OCI-LY3 (cell line): ENCODE data around the gene EDAR.

Source experiments
- H2AFZ ChIP-seq: fragments of 200-600, 300-600 bp; shearing (Covaris generic); 2 replicates; pipeline ENCODE4 v1.6.0; 2014; ENCODE audit warnings: antibody characterized with exemption, low read depth, low read length
- H3K27ac ChIP-seq: fragments of 200-600, 300-600 bp; sonication (generic); 2 replicates; pipeline ENCODE4 v1.5.1; 2014; ENCODE audit warnings: mild to moderate bottlenecking, low read length, moderate library complexity, mixed read lengths
- H3K27me3 ChIP-seq: fragments of 200-600, 300-600 bp; sonication (generic); 2 replicates; pipeline ENCODE4 v1.6.1; 2014; ENCODE audit warnings: low read depth, low read length, mixed read lengths
- H3K36me3 ChIP-seq: fragments of 200-600, 300-600 bp; sonication (generic); replicated peaks from 2 replicates; pipeline ENCODE3; 2014; ENCODE audit warnings: low read depth, low read length, mixed read lengths
- H3K4me1 ChIP-seq: fragments of 300-600, 200-600 bp; sonication (generic); 2 replicates; pipeline ENCODE4 v1.6.1; 2014; ENCODE audit warnings: low read length, mixed read lengths
- H3K4me2 ChIP-seq: fragments of 200-600, 300-600 bp; sonication (generic); 2 replicates; pipeline ENCODE4 v1.6.1; 2014; ENCODE audit warnings: low read length, mixed read lengths
- H3K4me3 ChIP-seq: fragments of 300-600, 200-600 bp; sonication (generic); 2 replicates; pipeline ENCODE4 v1.5.1; 2014; ENCODE audit warnings: antibody characterized with exemption, mild to moderate bottlenecking, low read length, moderate library complexity
- H3K79me2 ChIP-seq: fragments of 300-600, 200-600 bp; shearing (Covaris generic); 2 replicates; pipeline ENCODE4 v1.6.1; 2014; ENCODE audit warnings: mild to moderate bottlenecking, low read length, mixed read lengths
- H3K9ac ChIP-seq: fragments of 300-600, 200-600 bp; shearing (Covaris generic); 2 replicates; pipeline ENCODE4 v1.6.0; 2014; ENCODE audit warnings: mild to moderate bottlenecking, low read length, moderate library complexity
- H3K9me3 ChIP-seq: fragments of 200-600, 300-600 bp; shearing (Covaris generic); 2 replicates; pipeline ENCODE4 v1.6.1; 2014; ENCODE audit warnings: low read length, mixed read lengths; ENCODE audit not compliant: insufficient read depth
- H4K20me1 ChIP-seq: fragments of 200-600, 300-600 bp; sonication (generic); 2 replicates; pipeline ENCODE4 v1.6.1; 2016; ENCODE audit warnings: low read length, mixed read lengths; ENCODE audit not compliant: insufficient read depth
- CTCF ChIP-seq: fragments of 200-600, 300-600 bp; sonication (generic); IDR thresholded peaks from 2 replicates; pipeline ENCODE4 v1.5.1; 2014; ENCODE audit warnings: antibody characterized with exemption, low read length, low read depth
- EZH2phosphoT487 ChIP-seq: fragments of 200-600 bp; shearing (Covaris generic); IDR thresholded peaks from 2 replicates; pipeline ENCODE4 v1.6.1; 2018; ENCODE audit warnings: antibody characterized with exemption, mixed run types, low read depth

EDAR gene

GRCh38 chr2:108853421-108853820, 135.6 kb downstream of the EDAR start:
- H3K9me3 ChIP-seq: no peaks in the 10 kb centered on the region
- no peaks in the 10 kb centered on the region for H3K79me2 ChIP-seq
- TF ChIP-seq EZH2phosphoT487 (no peak), CTCF (no peak)
- no peak overlapping the region for H3K4me2 ChIP-seq
- H4K20me1 ChIP-seq: no peaks in the 10 kb centered on the region
- H3K9ac ChIP-seq: no peak overlapping the region
- no peak overlapping the region for H2AFZ ChIP-seq
- H3K36me3 ChIP-seq: peaks cover 28% of the 10 kb centered on the region
- H3K27me3 ChIP-seq: no peaks in the 10 kb centered on the region
- H3K27ac ChIP-seq: no peak overlapping the region
- H3K4me1 ChIP-seq: peaks cover 7% of the 10 kb centered on the region
- no peak overlapping the region for H3K4me3 ChIP-seq

- Histone ChIP-seq H4K20me1 (no peaks in the 10 kb centered on the region), H2AFZ (no peak overlapping the region), H3K27me3 (no peaks in the 10 kb centered on the region), H3K27ac (no peak overlapping the region), H3K4me2 (no peak overlapping the region), H3K4me3 (no peak overlapping the region), H3K9me3 (no peaks in the 10 kb centered on the region), H3K4me1 (peaks cover 7% of the 10 kb centered on the region), H3K79me2 (no peaks in the 10 kb centered on the region), H3K9ac (no peak overlapping the region), H3K36me3 (peaks cover 23% of the 10 kb centered on the region)
- TF ChIP-seq CTCF (no peak), EZH2phosphoT487 (no peak)
These were observed 136.6 kb downstream of the EDAR start for GRCh38 chr2:108852375-108852774.

- H3K9me3 ChIP-seq: no peaks in the 10 kb centered on the region
- H3K9ac ChIP-seq: no peak overlapping the region
- H2AFZ ChIP-seq: no peak overlapping the region
- H3K27me3 ChIP-seq: no peaks in the 10 kb centered on the region
- peaks cover 28% of the 10 kb centered on the region for H3K36me3 ChIP-seq
- H3K4me3 ChIP-seq: no peak overlapping the region
- no peak overlapping the region for H3K4me2 ChIP-seq
- no peaks in the 10 kb centered on the region for H4K20me1 ChIP-seq
- H3K4me1 ChIP-seq: no peaks in the 10 kb centered on the region
- no peaks in the 10 kb centered on the region for H3K79me2 ChIP-seq
- H3K27ac ChIP-seq: no peak overlapping the region
- TF ChIP-seq CTCF (no peak), EZH2phosphoT487 (no peak)
These were observed 142.0 kb downstream of the EDAR start for GRCh38 chr2:108847000-108847399.

- Histone ChIP-seq H3K27ac (no peak overlapping the region), H3K4me3 (no peak overlapping the region), H3K4me1 (no peaks in the 10 kb centered on the region), H3K9ac (no peak overlapping the region), H3K79me2 (no peaks in the 10 kb centered on the region), H4K20me1 (no peaks in the 10 kb centered on the region), H3K4me2 (no peak overlapping the region), H3K9me3 (no peaks in the 10 kb centered on the region), H3K27me3 (no peaks in the 10 kb centered on the region), H3K36me3 (peaks cover 31% of the 10 kb centered on the region), H2AFZ (no peak overlapping the region)
- TF ChIP-seq EZH2phosphoT487 (no peak), CTCF (no peak)
These were observed 143.1 kb downstream of the EDAR start for GRCh38 chr2:108845923-108846322.
